ENCODE results near the gene VSIR. TPM values are rescaled to one million over a fixed set of nuclear protein-coding genes. Genes with fewer than 3 reads are reported as not detected.

The VSIR gene
- total RNA-seq, 2 experiments from 2014 or later = 78.2 to 104 TPM

- H3K36me3 Mint-ChIP-seq (ENCODE audit: low read depth) = no peaks in the 10 kb centered on the region
- H3K27me3 Mint-ChIP-seq = no peaks in the 10 kb centered on the region
- DNase-seq = no peak
- H3K4me3 Mint-ChIP-seq = no peak overlapping the region
- intact Hi-C loops (cut with DNase I, micrococcal nuclease) = loop anchor here in 1 of 2 experiments (5.0 kb wide), 1 partner anchor 301 kb away; the partner anchor contains the start of gene CDH23
- H3K4me1 Mint-ChIP-seq = peaks cover 36% of the 10 kb centered on the region
- CTCF ChIA-PET = interaction anchor here (0.5 to 4.7 kb wide), 9 partner anchors 8 to 384 kb away, joined by 3 to 63 read pairs (median 5); partner anchors contain the start of gene VSIR
- no peak overlapping the region for H3K27ac Mint-ChIP-seq
- POLR2A ChIA-PET = no interaction called here
- ATAC-seq = no peak
- H3K9me3 Mint-ChIP-seq (ENCODE audit: low read depth) = no peaks in the 10 kb centered on the region
These were observed 74.6 kb downstream of the VSIR start for GRCh38 chr10:71698737-71699136.

- H3K27ac Mint-ChIP-seq = no peak overlapping the region
- H3K36me3 Mint-ChIP-seq (ENCODE audit: low read depth) = no peaks in the 10 kb centered on the region
- ChIA-PET POLR2A (interaction anchor here (0.6 kb wide), 1 partner anchor 124 kb away, joined by 3 read pairs; no protein-coding TSS in a partner anchor), CTCF (interaction anchor here (0.6 to 4.7 kb wide), 18 partner anchors 9 to 1550 kb away, joined by 3 to 63 read pairs (median 4); partner anchors contain the start of gene VSIR)
- H3K27me3 Mint-ChIP-seq = no peaks in the 10 kb centered on the region
- H3K4me3 Mint-ChIP-seq = no peak overlapping the region
- ATAC-seq (peak; percentile 40), DNase-seq (peak; percentile 53)
- peaks cover 37% of the 10 kb centered on the region for H3K4me1 Mint-ChIP-seq
- no peaks in the 10 kb centered on the region for H3K9me3 Mint-ChIP-seq (ENCODE audit: low read depth)
- intact Hi-C loops (cut with DNase I, micrococcal nuclease) = loop anchor here in 1 of 2 experiments (5.0 kb wide), 1 partner anchor 301 kb away; the partner anchor contains the start of gene CDH23
These were observed 75.2 kb downstream of the VSIR start for GRCh38 chr10:71697938-71698709.

Small RNAs within 50 kb of the gene (microRNA-seq; reads per million reads assigned to microRNA genes)
- not detected for gene MIR7152 (ENCODE audit: borderline replicate concordance)

Other genes starting within 250 kb of the VSIR start
- under 1 TPM; 0.34 to 0.40 TPM for gene C10orf105, start 53.7 kb downstream of the VSIR start, total RNA-seq
- 100 to 1,000 TPM; 100 to 109 TPM for gene PSAP, start 77.7 kb upstream of the VSIR start, total RNA-seq
- gene CHST3, start 190.9 kb upstream of the VSIR start, total RNA-seq = under 1 TPM; 0.46 to 0.47 TPM